ENCODE measurements around the gene FUZ.

GRCh38 chr19:49764341-49764740 is 48.8 kb downstream of the FUZ start:
- TF ChIP-seq, protein P1, sequence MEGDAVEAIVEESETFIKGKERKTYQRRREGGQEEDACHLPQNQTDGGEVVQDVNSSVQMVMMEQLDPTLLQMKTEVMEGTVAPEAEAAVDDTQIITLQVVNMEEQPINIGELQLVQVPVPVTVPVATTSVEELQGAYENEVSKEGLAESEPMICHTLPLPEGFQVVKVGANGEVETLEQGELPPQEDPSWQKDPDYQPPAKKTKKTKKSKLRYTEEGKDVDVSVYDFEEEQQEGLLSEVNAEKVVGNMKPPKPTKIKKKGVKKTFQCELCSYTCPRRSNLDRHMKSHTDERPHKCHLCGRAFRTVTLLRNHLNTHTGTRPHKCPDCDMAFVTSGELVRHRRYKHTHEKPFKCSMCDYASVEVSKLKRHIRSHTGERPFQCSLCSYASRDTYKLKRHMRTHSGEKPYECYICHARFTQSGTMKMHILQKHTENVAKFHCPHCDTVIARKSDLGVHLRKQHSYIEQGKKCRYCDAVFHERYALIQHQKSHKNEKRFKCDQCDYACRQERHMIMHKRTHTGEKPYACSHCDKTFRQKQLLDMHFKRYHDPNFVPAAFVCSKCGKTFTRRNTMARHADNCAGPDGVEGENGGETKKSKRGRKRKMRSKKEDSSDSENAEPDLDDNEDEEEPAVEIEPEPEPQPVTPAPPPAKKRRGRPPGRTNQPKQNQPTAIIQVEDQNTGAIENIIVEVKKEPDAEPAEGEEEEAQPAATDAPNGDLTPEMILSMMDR (IDR thresholded peaks at IDR 0.05), result no peak
- TF ChIP-seq POLR2A (IDR thresholded peaks at IDR 0.05), result no peak
